Placental epithelial cell (primary cell): ENCODE data around the gene DNASE1L3. TPM values are rescaled to one million over a fixed set of nuclear protein-coding genes. Genes with fewer than 3 reads are reported as not detected.

ENCODE experiments used
- total RNA-seq: library from RNA; depleted of rRNA; stranded (reverse); fragments of >200 nt; gene quantifications from 2 replicates; pipeline ENCODE4 v1.2.3, GENCODE V29; 2012

The DNASE1L3 gene, protein sequence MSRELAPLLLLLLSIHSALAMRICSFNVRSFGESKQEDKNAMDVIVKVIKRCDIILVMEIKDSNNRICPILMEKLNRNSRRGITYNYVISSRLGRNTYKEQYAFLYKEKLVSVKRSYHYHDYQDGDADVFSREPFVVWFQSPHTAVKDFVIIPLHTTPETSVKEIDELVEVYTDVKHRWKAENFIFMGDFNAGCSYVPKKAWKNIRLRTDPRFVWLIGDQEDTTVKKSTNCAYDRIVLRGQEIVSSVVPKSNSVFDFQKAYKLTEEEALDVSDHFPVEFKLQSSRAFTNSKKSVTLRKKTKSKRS
- not detected in 2 replicates for total RNA-seq

DNA sequence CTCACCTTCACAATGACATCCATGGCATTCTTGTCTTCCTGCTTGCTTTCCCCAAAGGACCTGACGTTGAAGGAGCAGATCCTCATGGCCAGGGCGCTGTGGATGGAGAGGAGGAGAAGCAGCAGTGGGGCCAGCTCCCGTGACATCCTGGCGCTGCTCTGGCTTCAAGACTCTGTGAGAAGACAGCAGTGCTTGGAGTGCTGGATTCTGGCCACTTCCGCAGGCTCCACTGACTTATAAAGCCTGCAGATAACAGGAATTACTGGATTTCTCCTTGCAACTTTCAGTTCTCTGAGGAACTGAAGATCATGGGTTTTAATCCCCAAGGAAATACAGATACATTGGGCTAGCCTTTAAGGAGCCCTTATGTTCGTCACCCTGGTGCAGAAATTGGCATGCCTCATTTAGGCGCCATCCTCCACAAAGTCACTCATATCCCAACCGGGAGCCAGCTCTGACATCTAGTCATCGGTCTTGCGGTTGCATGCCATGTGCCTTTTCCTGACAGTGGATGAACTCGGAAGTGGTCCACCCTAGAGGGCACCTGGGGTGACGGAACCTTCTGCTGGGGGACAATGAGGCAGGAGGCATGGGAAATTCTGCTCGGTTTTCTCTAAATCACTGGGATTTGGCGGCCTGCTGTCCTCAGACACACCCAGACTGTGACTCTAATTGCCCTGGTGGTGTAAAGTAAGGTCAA is at the start of gene DNASE1L3:
Gene DNASE1L3 (minus strand): TSS at position 212 of the 700 bp plus-strand sequence. CDS start 66 bp downstream, at position 146.

DNA sequence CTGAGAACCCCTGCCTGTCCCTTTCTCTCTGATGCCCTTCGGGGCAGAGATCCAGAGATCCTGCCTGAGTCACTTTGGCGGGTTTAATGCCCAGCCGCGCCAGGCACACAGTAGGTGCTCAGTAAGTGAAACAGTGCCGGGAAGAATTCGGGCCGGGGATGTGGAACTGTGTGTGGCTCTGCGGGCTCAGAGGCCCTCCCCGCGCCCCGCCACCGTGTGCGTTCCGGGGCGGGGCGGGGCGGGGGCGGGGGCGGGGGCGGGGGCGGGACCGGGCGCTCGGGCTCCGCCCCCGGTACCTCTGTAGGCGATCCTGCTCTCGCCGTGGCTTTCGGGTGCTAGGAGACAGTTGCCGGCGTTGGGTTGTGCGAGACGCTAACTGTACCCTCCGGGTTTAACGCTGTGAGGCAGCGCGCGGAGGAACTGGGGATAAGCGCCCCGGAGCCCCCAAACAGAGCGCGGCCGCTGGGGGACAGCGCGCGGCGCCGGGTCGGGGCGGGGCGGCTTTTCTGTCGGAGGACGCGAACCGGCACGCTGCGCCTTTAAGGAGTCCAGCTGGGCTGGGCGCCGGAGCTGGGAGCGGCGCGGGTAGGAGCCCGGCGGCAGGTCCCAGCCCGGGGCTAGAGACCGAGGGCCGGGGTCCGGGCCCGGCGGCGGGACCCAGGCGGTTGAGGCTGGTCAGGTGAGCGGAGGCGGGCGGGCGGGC is 26.6 kb upstream of the DNASE1L3 start, which contains the start of gene ABHD6:
Gene ABHD6 (plus strand): TSS at position 555 of the 703 bp plus-strand sequence. CDS start 18,795 bp downstream, outside the sequence.

Other genes starting within 250 kb of the DNASE1L3 start
- gene FLNB, start 202.6 kb downstream of the DNASE1L3 start, total RNA-seq: 541 and 1,199 TPM in 2 replicates
- 3.6 and 3.9 TPM in 2 replicates for gene ABHD6, start 26.8 kb upstream of the DNASE1L3 start, total RNA-seq
- gene RPP14, start 95.3 kb upstream of the DNASE1L3 start, total RNA-seq: 13.3 and 13.7 TPM in 2 replicates
- gene HTD2, start 95.5 kb upstream of the DNASE1L3 start, total RNA-seq: 6.3 and 8.9 TPM in 2 replicates
- gene PXK, start 121.9 kb upstream of the DNASE1L3 start, total RNA-seq: 6.6 and 9.8 TPM in 2 replicates
- gene PDHB, start 222.9 kb upstream of the DNASE1L3 start, total RNA-seq: 42.8 and 49.0 TPM in 2 replicates